ENCODE measurements around the gene CRELD1. TPM values are rescaled to one million over a fixed set of nuclear protein-coding genes. Genes with fewer than 3 reads are reported as not detected.

Gene CRELD1
- total RNA-seq, 1 experiment from 2014 or later, result 8.3 TPM

DNA sequence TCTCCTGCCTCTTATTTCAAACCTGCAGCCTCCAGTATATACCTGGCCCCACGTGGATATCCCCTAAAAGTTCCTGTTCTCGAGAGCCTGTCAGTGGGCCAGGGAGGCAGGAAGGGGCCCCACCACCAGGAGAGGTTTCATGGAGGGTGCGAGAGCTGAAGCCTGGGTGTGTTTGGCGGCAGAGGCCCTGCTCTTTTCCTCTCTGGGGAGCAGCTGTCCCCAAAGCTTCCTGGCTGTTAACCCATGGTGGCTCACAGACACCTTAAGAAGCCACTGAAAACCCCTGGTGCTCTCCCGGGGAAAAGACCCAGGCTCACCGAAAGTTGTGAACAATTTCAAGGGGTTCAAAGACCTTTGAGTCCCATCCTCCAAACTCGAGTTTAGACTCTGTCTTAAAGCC, 17.5 kb downstream of the CRELD1 start:
- peaks cover 25% of the 10 kb centered on the region for H3K4me1 ChIP-seq
- H3K27me3 ChIP-seq, result no peaks in the 10 kb centered on the region
- H3K36me3 ChIP-seq, result no peaks in the 10 kb centered on the region
- H3K27ac ChIP-seq, result no peak overlapping the region
- no peaks in the 10 kb centered on the region for H3K9me3 ChIP-seq (replicated peaks)
- H3K4me3 ChIP-seq, result no peak overlapping the region
- peak in 1 of 2 experiments; percentile 47 for DNase-seq

GRCh38 chr3:9951598-9951961, 17.9 kb downstream of the CRELD1 start:
- Histone ChIP-seq H3K27me3 (no peaks in the 10 kb centered on the region), H3K36me3 (no peaks in the 10 kb centered on the region), H3K27ac (no peak overlapping the region), H3K9me3 (replicated peaks) (no peaks in the 10 kb centered on the region), H3K4me3 (peak overlapping the region; percentile 68), H3K4me1 (peaks cover 30% of the 10 kb centered on the region)
- DNase-seq, result no peak

DNA sequence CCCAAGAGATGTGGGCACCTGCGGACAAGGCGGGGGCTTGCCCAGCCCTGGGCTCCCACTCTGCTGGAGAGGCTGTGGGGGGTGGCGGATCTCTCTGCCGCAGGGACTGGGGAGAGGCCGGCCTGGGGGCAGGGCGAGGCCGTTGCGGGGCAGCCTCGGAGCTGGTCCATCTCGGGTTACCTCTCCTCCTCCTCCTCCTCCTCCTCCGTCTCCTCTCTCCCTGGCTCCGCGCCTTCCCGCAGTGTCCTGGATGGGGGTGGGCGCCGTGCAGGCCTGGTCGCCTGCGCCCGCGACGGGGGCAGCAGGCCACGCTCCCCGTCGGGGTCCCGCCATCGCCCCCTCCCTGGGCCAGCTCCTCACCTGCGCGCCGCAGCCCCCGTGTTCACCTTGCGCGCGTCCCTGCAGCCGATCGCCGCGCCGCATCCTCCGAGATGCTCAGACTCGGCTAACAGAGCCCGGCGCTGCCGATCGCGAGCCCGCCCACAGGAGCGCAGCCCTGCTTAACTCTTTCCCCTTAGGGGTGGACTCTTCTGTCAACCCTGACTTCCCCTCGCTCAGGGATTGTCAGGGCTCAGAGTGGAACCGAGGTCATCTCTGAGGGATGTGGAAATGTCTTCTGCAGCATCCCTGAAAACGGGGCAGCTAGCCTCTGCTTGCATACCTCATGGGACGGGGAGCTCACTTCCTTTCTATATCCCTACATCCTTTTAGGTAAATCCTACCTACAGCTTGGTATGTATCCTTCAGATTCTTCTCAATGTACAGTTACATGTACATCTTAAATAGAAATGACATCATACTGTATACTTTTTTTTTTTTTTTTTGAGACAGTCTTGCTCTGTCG, 18.6 kb downstream of the CRELD1 start, which contains the start of gene PRRT3:
PRRT3 (minus strand) TSS at position 447 of the 844 bp plus-strand sequence. CDS start 2,293 bp downstream, outside the sequence.
- H3K4me1 ChIP-seq, result peaks cover 32% of the 10 kb centered on the region
- H3K9me3 ChIP-seq (replicated peaks), result no peaks in the 10 kb centered on the region
- DNase-seq, result peak; percentile 43 to 63
- peak within 1 kb of the TSS; percentile 68 for H3K4me3 ChIP-seq
- H3K27me3 ChIP-seq, result no peaks in the 10 kb centered on the region
- no peaks in the 10 kb centered on the region for H3K36me3 ChIP-seq
- H3K27ac ChIP-seq, result no peak within 1 kb of the TSS

GRCh38 chr3:9955067-9955502, 21.5 kb downstream of the CRELD1 start:
- H3K36me3 ChIP-seq, result no peaks in the 10 kb centered on the region
- peak; percentile 66 to 82 for DNase-seq
- peaks cover 32% of the 10 kb centered on the region for H3K4me1 ChIP-seq
- H3K27me3 ChIP-seq, result no peaks in the 10 kb centered on the region
- no peak overlapping the region for H3K4me3 ChIP-seq
- no peaks in the 10 kb centered on the region for H3K9me3 ChIP-seq (replicated peaks)
- H3K27ac ChIP-seq, result no peak overlapping the region

DNA sequence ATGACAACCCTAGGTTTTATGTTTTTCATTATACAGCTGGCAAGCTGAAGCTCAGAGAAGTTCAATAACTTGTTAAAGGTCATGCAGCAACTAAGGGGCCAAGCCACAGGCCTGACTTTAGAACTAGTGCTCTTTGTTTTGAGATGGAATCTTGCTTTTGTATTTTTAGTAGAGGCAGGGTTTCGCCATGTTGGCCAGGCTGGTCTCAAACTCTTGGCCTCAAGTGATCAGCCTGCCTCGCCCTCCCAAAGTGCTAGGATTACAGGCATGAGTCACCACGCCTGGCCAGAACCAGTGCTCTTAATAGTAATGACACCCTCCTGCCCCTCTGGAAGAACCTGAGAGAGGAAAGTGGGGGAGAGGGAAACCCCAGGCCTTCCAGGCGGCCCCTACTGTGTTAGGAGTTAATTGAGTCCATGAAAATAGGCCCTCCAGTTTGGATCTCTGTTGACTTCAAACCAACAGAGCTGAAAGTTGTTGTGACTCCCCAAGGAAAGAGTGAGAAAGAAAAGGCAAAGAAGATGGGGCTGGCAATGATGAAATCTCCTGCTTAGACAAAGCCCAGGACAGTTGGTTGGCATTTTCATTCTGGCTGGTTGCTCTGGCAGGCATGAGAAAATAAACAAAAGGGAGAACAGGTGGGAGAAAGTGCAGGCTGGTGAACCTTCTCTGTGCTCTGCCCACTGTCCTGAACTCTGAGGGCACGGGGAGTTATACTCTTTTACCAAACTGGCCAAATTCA, 22.1 kb downstream of the CRELD1 start:
- Histone ChIP-seq H3K4me3 (no peak overlapping the region), H3K27me3 (no peaks in the 10 kb centered on the region), H3K4me1 (peaks cover 32% of the 10 kb centered on the region), H3K36me3 (no peaks in the 10 kb centered on the region), H3K27ac (no peak overlapping the region), H3K9me3 (replicated peaks) (no peaks in the 10 kb centered on the region)
- peak in 1 of 2 experiments; percentile 47 for DNase-seq

DNA sequence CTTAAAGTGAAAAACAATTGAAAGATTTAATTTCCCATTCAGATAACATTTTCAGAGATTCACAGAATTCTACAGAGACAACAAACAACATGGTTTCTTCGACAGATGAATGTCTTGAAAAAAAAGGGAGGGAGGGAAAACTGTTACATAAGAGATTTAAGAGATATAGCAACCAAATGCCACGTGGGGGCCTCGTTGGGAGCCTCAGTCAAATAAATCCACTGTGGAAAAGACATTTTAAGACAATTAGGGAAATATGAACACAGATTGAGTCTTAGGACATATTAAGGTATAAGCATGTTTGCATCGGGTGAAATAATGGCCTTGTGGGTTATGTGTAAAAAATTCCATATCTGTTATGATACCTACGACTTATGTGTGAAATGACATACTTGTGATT, 23.6 kb downstream of the CRELD1 start:
- no peaks in the 10 kb centered on the region for H3K27me3 ChIP-seq
- H3K9me3 ChIP-seq (replicated peaks), result no peaks in the 10 kb centered on the region
- H3K27ac ChIP-seq, result no peak overlapping the region
- no peaks in the 10 kb centered on the region for H3K36me3 ChIP-seq
- H3K4me1 ChIP-seq, result peaks cover 27% of the 10 kb centered on the region
- H3K4me3 ChIP-seq, result no peak overlapping the region
- peak in 1 of 2 experiments; percentile 26 for DNase-seq

- H3K27me3 ChIP-seq, result no peaks in the 10 kb centered on the region
- H3K9me3 ChIP-seq (replicated peaks), result no peaks in the 10 kb centered on the region
- H3K4me3 ChIP-seq, result no peak overlapping the region
- no peak for DNase-seq
- H3K4me1 ChIP-seq, result no peaks in the 10 kb centered on the region
- H3K36me3 ChIP-seq, result peaks cover 24% of the 10 kb centered on the region
- no peak overlapping the region for H3K27ac ChIP-seq
Observed at GRCh38 chr3:9965200-9965875, 31.7 kb downstream of the CRELD1 start.

- Histone ChIP-seq H3K9me3 (replicated peaks) (no peaks in the 10 kb centered on the region), H3K27ac (no peak overlapping the region), H3K27me3 (no peaks in the 10 kb centered on the region), H3K36me3 (peaks cover 35% of the 10 kb centered on the region), H3K4me3 (no peak overlapping the region), H3K4me1 (no peaks in the 10 kb centered on the region)
- DNase-seq, result no peak
Observed at GRCh38 chr3:9966841-9967240, 33.2 kb downstream of the CRELD1 start.

- no peaks in the 10 kb centered on the region for H3K4me1 ChIP-seq
- H3K9me3 ChIP-seq (replicated peaks), result no peaks in the 10 kb centered on the region
- H3K36me3 ChIP-seq, result peaks cover 53% of the 10 kb centered on the region
- no peak overlapping the region for H3K4me3 ChIP-seq
- H3K27ac ChIP-seq, result no peak overlapping the region
- no peak for DNase-seq
- H3K27me3 ChIP-seq, result no peaks in the 10 kb centered on the region
Observed at GRCh38 chr3:9969632-9970019, 36.0 kb downstream of the CRELD1 start.

DNA sequence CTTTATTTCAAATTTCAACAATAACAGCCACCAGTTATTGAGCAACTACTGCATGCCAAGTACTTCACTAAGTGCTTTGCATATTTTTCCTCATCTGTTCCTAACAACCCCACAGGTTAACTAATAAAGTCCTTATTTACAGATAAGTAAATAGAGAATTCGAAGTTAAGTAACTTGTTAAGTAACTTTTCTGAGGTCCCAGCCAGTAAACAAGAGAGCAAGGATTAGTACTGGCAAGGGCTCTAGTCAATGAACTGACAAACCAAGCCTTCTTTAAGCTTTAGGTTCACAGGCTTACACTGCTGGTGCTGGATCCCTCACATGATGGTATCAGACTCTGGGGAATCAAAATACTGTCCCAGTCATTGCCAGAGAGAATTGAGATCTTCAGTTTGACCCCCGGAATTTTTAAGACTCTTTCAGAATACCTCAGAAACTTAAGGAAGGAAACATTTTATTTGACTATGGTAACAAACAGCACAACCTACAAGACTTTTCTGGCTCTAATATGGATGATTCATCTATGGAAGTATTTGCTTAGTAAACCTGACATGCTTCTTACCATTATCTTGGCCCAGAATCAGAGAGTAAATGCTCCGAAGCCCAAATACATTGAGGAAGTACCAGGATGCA, 36.5 kb downstream of the CRELD1 start:
- DNase-seq, result no peak
- Histone ChIP-seq H3K4me1 (no peaks in the 10 kb centered on the region), H3K27me3 (no peaks in the 10 kb centered on the region), H3K36me3 (peaks cover 54% of the 10 kb centered on the region), H3K9me3 (replicated peaks) (no peaks in the 10 kb centered on the region), H3K27ac (no peak overlapping the region), H3K4me3 (no peak overlapping the region)

- no peak overlapping the region; the same call in 1 of the 2 replicates for H3K27ac ChIP-seq
- peaks cover 25% of the 10 kb centered on the region for H3K36me3 ChIP-seq
- no peak overlapping the region for H3K4me3 ChIP-seq
- DNase-seq, result peak; percentile 31 to 40
- H3K27me3 ChIP-seq, result no peaks in the 10 kb centered on the region
- H3K4me1 ChIP-seq, result no peaks in the 10 kb centered on the region; the same call in 1 of the 2 replicates
- no peaks in the 10 kb centered on the region for H3K9me3 ChIP-seq (replicated peaks)
Observed at GRCh38 chr3:9976721-9977709, 43.4 kb downstream of the CRELD1 start.

DNA sequence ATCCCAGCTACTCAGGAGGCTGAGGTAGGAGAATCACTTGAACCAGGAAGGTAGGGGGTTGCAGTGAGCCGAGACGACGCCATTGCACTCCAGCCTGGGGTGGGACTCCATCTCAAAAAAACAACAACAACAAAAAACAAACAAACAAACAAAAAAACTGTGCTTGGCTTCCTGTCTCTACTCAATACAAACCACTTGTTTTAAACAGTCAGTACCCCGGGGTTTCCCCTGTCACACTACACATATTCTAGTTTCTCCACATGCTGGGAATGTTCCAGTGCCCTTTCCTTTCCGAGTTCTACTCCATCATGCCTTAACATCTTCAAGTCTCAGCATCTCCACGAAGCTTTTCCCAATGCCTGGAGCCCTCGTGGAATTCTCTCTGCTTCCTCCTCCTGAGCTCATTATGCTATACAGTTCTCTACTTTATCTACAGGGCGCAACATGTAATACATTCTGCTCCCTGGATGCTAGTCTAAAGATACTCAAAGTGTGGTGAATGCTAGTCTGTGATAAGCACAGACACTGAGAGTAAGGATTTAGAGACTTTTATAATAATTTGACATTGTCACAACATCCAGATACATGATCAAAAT, 45.2 kb downstream of the CRELD1 start:
- Histone ChIP-seq H3K4me1 (no peaks in the 10 kb centered on the region; the same call in 1 of the 2 replicates), H3K27ac (no peak overlapping the region), H3K27me3 (no peaks in the 10 kb centered on the region), H3K9me3 (replicated peaks) (no peaks in the 10 kb centered on the region), H3K4me3 (no peak overlapping the region), H3K36me3 (peaks cover 15% of the 10 kb centered on the region)
- no peak for DNase-seq

GRCh38 chr3:9980251-9980650, 46.6 kb downstream of the CRELD1 start:
- H3K4me3 ChIP-seq, result no peak overlapping the region
- peaks cover 11% of the 10 kb centered on the region for H3K36me3 ChIP-seq
- H3K27me3 ChIP-seq, result no peaks in the 10 kb centered on the region
- no peak overlapping the region for H3K27ac ChIP-seq
- no peak for DNase-seq
- H3K4me1 ChIP-seq, result no peaks in the 10 kb centered on the region; the same call in 1 of the 2 replicates
- H3K9me3 ChIP-seq (replicated peaks), result no peaks in the 10 kb centered on the region
